ENCODE data around the gene PPP6R2.

The PPP6R2 gene

DNA sequence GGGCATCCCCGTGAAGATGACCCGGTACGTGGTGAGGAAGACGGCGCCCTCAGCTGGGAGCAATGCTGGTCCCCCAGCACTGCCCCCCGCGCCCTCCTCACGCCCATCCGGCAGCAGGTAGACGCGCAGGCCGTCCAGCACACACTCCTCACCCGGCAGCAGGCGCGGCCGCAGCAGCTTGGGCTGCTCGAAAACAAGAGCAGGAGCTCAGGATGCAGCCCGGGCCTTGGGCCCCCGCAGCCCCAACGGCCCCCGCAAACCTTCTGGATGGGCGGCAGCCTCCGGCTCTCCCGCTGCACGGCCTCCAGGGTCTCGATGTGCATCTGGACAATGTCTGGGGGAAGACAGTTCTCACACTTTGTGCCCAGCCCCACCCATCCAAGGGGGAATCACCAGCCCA lies 118.4 kb downstream of the PPP6R2 start:
- no peak for TF ChIP-seq CEBPB (IDR thresholded peaks at IDR 0.05)
- TF ChIP-seq EP300 (IDR thresholded peaks at IDR 0.05; ENCODE audit: borderline replicate concordance): no peak
- TF ChIP-seq, protein P1, sequence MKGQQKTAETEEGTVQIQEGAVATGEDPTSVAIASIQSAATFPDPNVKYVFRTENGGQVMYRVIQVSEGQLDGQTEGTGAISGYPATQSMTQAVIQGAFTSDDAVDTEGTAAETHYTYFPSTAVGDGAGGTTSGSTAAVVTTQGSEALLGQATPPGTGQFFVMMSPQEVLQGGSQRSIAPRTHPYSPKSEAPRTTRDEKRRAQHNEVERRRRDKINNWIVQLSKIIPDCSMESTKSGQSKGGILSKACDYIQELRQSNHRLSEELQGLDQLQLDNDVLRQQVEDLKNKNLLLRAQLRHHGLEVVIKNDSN (IDR thresholded peaks at IDR 0.05): no peak
- TF ChIP-seq EGR1 (IDR thresholded peaks at IDR 0.05): no peak
- no peak for TF ChIP-seq TEAD4 (IDR thresholded peaks at IDR 0.05)
- TF ChIP-seq, protein P2, sequence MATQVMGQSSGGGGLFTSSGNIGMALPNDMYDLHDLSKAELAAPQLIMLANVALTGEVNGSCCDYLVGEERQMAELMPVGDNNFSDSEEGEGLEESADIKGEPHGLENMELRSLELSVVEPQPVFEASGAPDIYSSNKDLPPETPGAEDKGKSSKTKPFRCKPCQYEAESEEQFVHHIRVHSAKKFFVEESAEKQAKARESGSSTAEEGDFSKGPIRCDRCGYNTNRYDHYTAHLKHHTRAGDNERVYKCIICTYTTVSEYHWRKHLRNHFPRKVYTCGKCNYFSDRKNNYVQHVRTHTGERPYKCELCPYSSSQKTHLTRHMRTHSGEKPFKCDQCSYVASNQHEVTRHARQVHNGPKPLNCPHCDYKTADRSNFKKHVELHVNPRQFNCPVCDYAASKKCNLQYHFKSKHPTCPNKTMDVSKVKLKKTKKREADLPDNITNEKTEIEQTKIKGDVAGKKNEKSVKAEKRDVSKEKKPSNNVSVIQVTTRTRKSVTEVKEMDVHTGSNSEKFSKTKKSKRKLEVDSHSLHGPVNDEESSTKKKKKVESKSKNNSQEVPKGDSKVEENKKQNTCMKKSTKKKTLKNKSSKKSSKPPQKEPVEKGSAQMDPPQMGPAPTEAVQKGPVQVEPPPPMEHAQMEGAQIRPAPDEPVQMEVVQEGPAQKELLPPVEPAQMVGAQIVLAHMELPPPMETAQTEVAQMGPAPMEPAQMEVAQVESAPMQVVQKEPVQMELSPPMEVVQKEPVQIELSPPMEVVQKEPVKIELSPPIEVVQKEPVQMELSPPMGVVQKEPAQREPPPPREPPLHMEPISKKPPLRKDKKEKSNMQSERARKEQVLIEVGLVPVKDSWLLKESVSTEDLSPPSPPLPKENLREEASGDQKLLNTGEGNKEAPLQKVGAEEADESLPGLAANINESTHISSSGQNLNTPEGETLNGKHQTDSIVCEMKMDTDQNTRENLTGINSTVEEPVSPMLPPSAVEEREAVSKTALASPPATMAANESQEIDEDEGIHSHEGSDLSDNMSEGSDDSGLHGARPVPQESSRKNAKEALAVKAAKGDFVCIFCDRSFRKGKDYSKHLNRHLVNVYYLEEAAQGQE (IDR thresholded peaks at IDR 0.05; ENCODE audit: low read depth): no peak
- TF ChIP-seq CREB1 (IDR thresholded peaks at IDR 0.05; ENCODE audit: low read depth): no peak
- no peak for TF ChIP-seq ZBTB7A (IDR thresholded peaks at IDR 0.05; ENCODE audit: low read depth)
- no peak for TF ChIP-seq FOXM1 (IDR thresholded peaks at IDR 0.05; ENCODE audit: borderline replicate concordance, low read depth)
- no peak for TF ChIP-seq YY1 (IDR thresholded peaks at IDR 0.05; ENCODE audit: low read depth)

DNA sequence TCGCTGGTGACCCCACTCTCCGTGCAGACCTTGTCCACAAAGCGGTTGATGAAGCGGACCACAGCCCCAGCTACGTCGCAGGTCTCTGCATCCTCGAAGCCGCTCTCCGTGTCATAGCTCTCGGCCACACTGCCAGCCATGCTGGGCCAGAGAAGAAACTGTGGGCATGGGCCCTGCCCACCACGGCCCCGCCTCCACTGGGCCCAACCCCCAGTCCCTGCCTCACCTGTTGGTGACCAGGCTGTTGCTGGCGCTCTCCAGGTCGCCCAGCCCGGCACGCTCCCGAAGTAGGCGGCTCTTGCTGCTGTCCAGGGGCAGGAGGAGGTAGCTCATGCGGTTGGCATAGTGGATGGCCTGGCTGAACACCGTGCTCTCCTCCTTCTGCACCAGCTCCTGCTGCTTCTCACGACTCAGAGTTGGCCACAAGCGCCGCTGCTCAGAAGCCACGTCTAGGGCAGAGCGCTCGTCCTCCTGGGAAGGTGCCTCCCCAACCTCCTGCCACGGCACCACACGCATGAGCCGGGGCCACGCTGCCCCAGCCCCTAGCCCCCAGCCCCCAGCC lies 118.9 kb downstream of the PPP6R2 start:
- TF ChIP-seq YY1 (IDR thresholded peaks at IDR 0.05; ENCODE audit: low read depth): no peak
- no peak for TF ChIP-seq NFIC (IDR thresholded peaks at IDR 0.05)

DNA sequence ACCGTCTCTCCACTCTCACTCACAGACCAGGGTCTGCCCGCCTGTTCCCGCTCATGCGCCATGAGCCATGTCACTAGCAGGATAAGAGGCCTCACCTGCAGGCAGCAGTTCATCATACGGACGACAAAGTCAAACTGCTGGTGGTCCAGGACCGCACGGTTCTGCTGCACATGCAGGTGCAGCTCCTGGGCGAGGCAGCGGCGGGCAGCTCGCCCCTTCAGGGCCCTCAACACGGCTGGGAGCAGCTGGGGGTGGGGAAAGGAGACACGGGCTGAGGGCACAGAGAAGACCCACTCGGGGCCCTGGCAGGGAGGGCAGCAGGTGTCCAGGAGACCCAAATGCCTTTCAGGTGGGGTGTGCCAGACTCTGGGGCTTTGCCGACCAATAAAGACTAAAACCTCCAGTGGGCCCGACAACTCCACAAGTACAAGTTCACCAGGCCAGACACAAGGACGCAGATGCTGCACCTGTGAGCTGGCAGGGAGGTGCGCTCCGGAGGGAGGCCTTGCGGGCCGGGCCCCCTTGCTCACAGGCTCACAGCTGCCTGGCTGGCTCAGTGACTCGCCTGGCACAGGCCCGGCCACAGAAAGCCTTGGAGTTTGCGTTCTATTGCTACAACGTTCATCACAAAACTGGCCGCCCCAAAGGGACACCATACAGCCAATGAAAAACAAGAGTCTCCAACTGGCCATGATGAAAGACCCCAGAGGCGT lies 120.2 kb downstream of the PPP6R2 start:
- no peak for TF ChIP-seq CEBPB (IDR thresholded peaks at IDR 0.05)
- TF ChIP-seq EGR1 (IDR thresholded peaks at IDR 0.05): no peak
- TF ChIP-seq ZBTB7A (IDR thresholded peaks at IDR 0.05; ENCODE audit: low read depth): no peak
- TF ChIP-seq, protein P2 (IDR thresholded peaks at IDR 0.05; ENCODE audit: low read depth): no peak
- TF ChIP-seq TCF12 (IDR thresholded peaks at IDR 0.05; ENCODE audit: low read depth): no peak

DNA sequence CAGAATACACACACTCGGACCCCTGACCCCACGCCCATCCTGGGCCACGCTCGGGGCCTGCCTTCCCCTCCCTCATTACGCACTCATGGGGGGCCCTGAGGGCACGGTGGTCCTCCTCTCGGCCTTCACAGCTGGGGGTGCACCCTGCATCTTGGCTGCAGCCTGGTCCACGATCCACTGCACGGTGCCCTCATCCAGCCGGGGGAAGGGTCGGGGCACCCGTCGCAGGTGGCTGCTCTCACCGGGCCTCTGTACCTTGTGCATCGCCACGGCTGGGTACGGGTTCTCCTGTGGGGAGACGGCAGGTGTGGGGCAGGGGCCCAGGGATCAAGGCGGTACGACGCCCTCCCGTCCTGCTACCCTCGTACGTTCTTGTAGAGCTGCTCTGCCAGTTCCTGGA lies 121.3 kb downstream of the PPP6R2 start:
- no peak for TF ChIP-seq CREB1 (IDR thresholded peaks at IDR 0.05; ENCODE audit: low read depth)
- TF ChIP-seq YY1 (IDR thresholded peaks at IDR 0.05; ENCODE audit: low read depth): no peak
- no peak for TF ChIP-seq RAD21 (IDR thresholded peaks at IDR 0.05; ENCODE audit: low read depth)

DNA sequence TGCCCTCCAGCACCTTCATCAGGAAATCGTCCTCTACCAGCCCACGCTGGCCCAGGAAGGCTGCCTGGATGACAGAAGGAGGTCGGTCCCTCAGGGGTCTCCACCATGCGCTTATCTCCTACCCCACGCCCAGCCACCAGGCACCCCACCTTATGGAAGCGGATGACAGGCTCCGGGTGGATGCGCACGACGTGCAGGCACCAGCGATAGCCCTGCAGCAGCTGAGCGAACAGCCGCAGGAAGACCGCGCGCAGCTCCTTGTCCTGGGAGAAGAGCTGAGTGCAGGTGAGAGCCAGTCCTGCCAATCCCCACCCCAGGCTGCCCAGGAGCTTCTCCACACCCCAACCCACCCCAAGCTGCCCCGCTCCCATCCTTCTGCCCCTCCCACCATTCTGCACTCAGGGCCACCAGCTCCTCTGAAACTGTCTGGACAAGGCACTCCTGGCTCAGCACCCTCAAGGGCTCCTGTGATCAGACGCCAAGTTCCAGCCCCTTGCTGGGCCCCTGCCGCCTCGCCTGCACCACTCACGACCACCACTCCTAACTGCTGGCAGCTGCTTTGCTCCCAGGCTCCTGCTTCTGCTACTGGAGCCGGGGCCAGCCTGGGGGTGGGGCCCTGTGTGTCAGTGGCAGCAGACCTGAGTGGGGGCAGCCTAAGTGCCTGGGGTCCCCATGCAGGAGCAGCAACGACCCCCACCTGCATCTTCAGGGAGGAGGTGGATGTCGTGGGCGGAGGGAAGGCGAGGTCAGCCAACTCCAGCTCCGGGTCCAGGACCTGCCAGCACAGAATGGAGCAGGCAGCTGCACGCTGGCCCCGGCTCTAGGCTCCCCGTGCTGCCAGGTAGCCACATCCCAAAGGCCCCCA lies 122.2 kb downstream of the PPP6R2 start:
- no peak for TF ChIP-seq NFIC (IDR thresholded peaks at IDR 0.05)
- TF ChIP-seq, protein P2 (IDR thresholded peaks at IDR 0.05; ENCODE audit: low read depth): no peak
- no peak for TF ChIP-seq CREB1 (IDR thresholded peaks at IDR 0.05; ENCODE audit: low read depth)
- no peak for TF ChIP-seq TCF12 (IDR thresholded peaks at IDR 0.05; ENCODE audit: low read depth)
- no peak for TF ChIP-seq EP300 (IDR thresholded peaks at IDR 0.05; ENCODE audit: borderline replicate concordance)
- no peak for TF ChIP-seq ZBTB7A (IDR thresholded peaks at IDR 0.05; ENCODE audit: low read depth)
- TF ChIP-seq TEAD4 (IDR thresholded peaks at IDR 0.05): no peak
- no peak for TF ChIP-seq TAF1 (IDR thresholded peaks at IDR 0.05; ENCODE audit: low read depth)
- TF ChIP-seq CEBPB (IDR thresholded peaks at IDR 0.05): no peak
- TF ChIP-seq, protein P3, sequence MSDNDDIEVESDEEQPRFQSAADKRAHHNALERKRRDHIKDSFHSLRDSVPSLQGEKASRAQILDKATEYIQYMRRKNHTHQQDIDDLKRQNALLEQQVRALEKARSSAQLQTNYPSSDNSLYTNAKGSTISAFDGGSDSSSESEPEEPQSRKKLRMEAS (IDR thresholded peaks at IDR 0.05): no peak
- no peak for TF ChIP-seq YY1 (IDR thresholded peaks at IDR 0.05; ENCODE audit: low read depth)
- TF ChIP-seq EGR1 (IDR thresholded peaks at IDR 0.05): no peak
- TF ChIP-seq RAD21 (IDR thresholded peaks at IDR 0.05; ENCODE audit: low read depth): no peak
